ENCODE results near the gene ROBO1.

DNA sequence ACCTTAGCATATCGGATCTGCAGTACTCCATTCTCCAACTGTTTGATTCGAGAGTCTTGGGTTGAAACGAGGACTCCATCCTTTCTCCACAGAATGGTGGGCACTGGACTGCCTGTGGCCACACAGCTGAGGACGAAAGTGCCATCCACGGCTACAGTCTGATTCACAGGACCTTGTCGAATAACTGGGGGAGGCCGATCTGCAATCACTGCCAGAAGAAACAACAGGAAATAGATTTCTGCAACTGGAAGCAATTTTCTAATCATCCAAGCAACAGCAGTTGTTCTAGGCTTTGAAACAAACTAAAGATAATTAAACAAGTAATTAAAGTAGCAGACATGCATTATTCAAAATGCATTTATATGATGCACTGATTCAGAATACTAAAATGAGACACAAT lies 1097.7 kb downstream of the ROBO1 start:
- TF ChIP-seq EZH2 (IDR thresholded peaks at IDR 0.05; ENCODE audit: insufficient read depth, poor library complexity, severe bottlenecking) (no peak), EZH2phosphoT487 (IDR thresholded peaks at IDR 0.05; ENCODE audit: insufficient read depth, low read depth) (no peak)
